ENCODE measurements around the gene TRIM45.

Gene TRIM45

DNA sequence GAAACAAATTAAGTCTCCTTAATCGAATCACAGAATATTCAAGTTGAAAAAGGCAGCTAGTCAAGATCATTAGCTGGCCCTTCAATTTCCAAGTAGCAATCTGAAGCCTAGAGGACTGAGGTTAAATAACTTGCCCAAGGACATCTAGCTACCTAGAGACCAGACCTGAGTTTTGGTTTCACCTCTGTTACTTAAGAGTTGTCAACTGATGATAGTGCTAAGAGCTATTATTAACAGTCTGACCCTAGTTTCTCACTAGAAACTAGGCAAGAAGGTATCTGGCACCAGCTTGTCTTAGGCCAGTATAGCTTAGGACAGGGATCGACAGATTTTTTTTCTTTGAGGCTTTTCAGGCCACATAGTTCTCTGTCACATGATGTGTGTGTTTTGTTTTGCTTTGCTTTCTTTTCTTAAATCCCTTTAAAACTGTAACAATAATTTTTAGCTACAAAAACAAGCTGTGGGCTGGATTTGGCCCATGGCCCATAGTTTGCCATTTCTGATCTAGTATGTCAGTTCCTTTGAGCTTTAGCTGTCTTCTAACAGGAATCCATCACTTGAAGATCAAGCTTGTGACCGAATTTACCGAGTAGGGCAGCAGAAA, 23.2 kb downstream of the TRIM45 start:
- DNase-seq: no peak

DNA sequence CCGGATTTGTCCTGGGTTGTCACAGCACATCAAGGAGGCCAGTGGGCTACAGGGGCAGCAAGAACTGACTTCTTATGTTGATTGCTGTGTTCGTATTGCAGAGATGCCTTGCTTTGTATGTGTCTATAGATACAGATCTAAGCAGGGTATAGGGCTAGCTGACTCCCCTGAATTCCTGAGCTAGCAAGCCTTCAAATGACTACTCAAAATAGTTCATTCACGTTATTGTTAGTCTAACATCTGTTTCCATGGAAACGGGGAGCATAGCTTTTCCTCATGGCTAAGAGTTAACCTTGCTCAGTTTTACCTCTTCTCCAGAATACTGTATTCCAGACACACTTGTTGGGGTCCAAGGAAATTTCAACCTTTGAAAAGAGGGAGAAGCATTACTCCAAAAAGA, 24.1 kb downstream of the TRIM45 start:
- no peak for DNase-seq

GRCh38 chr1:117096951-117097408, 24.6 kb downstream of the TRIM45 start:
- DNase-seq: no peak

GRCh38 chr1:117094841-117095604, 26.5 kb downstream of the TRIM45 start:
- DNase-seq: no peak

DNA sequence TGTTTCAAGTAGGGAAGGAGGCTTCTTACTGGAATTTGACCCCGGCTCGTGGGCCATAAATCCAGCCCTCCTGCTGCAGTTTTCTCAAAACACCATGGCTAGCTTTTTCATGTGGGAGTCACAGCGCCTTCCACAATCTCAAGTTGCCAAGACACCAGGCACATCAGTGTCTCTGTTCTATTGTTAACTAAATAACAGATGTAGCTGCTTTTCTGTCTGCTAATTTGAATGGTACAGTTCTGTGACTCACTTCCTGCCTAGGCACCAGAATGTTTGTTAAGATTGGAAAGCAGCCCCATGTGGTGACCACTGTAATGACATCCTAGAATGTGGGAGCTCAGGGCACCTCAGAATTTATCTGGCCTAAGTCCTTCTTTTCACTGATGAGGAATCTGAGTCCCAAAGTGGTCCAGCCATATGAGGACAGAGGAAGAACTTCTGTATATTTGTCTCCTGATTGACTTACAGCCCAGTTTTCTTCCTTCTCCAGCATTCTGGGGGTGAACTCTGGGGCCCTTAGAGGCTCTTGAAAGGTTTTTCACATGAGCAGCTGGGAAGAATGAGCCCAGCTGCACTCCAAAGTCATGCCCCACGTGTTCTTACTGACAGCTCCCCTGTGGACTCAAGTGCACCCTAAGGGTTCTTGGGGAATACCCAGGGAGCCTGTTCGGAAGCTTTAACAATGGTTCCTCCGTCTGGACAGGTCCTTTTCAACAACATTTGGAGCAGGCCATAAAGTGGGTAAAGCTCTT, 27.5 kb downstream of the TRIM45 start:
- peak; percentile 8 for DNase-seq

GRCh38 chr1:117093091-117093534, 28.4 kb downstream of the TRIM45 start:
- DNase-seq: no peak

- no peak for DNase-seq
Measured at GRCh38 chr1:117092594-117092993, 29.0 kb downstream of the TRIM45 start.

DNA sequence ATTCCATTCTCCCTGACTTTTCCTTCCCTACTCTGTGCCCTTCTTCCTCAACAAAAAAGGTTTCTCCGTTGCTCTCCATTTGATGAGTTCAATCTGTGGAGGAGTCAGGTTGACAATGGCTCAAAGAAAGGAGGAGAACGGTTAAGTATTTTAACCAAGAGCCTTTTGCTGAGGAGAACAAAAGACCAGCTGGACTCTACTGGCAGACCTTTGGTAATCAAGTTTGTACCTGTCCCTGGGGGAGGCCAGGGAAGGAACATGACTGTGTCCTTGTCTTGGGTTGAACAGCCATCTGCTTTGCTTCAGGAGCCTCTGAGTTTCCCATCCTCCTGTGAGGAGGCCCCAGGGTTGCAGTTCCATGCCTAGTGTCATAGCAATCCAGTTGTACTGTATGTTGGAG, 31.6 kb downstream of the TRIM45 start:
- DNase-seq: no peak

DNA sequence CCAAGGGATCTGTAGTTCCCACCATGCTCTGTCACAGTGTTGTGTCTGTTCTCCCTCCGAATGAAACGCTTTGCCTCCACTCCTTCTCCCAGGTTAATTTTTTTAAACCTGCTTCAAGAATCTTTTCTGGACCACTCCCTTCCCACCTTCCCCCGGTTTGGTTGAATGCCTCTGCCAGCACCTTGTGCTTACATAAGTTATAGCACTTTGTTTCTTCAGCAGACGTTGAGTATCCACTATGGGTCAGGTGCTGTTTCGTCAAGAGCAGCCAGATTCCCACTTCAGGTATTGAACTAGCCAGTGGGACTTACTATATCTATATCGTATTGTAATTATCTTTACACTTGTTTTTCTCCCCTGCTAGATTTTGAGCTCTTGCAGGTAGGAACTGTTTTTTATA, 33.9 kb downstream of the TRIM45 start:
- no peak for DNase-seq

DNA sequence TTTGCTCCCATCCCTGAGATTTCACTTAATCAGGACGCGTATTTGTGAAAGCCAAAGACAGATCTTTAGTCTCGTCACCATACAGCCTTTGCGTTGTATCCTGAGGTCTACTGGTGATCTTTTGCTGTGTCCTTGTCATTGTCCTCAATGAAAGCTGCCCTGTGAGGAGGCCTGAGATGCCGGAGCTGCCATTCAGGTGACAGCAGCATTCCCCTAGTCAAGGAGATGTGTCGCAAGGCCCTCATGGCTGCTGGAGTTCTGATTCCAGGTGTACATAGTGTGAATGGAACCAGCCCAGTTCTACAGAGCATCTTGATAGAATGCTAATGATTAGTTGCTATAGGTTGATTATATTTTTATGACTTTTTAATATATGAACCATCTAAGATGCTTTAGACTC, 37.3 kb downstream of the TRIM45 start:
- DNase-seq: no peak

GRCh38 chr1:117079737-117080136, 41.8 kb downstream of the TRIM45 start:
- no peak for DNase-seq

GRCh38 chr1:117077267-117077666, 44.3 kb downstream of the TRIM45 start:
- DNase-seq: no peak

- DNase-seq: no peak
Measured at GRCh38 chr1:117076648-117077047, 44.9 kb downstream of the TRIM45 start.

GRCh38 chr1:117070124-117070523, 51.4 kb downstream of the TRIM45 start:
- no peak for DNase-seq

DNA sequence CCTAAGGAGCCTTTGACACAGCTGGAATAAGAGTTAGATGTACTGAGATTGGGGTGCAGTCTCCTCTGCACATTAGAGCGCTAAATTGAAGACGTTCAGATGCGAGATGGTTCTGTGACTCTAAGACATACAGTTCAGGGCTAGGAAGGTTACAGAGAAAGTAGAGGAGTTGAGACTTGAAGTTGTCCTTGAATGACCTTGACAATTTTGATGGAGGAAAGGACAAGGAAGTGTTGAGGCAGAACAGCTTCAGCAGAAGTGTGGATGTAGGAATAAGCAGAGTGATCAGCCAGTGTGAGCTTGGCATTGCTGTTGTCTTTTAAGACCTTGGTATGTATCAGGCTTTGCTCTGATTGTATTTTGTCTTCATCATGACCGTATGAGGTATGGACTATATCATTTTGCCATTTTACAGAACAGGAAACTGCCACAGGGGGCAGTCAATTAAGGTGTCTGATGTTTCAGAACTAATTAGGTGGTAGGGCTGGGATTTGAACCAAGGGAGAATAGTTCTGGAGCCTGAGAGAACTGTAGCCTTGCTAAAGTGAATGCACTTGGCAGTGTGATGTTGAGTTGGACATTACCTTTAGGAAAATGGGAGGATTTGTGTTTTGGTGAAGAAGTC, 52.2 kb downstream of the TRIM45 start:
- DNase-seq: no peak

GRCh38 chr1:117068580-117068979, 53.0 kb downstream of the TRIM45 start:
- DNase-seq: no peak

GRCh38 chr1:117067533-117068370, 53.8 kb downstream of the TRIM45 start:
- no peak for DNase-seq

DNA sequence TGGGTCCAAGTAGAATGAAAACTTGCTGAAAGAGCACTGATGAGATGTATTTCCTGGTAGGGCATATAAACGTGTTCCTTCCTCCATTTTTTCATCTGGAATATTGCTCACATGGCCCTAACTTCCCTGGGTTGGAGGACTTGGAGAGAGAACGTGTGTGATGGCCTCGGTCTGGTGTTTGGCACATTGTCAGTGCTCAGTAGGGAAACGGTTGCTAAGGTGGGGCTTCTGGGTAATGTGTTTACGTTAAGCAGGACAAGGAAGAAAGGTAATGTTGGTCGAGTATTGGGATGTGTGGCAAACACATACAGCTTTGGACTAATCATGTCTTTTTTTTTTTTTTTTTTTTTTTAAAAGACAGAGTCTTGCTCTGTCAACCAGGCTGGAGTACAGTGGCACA, 55.2 kb downstream of the TRIM45 start:
- DNase-seq: no peak

GRCh38 chr1:117061986-117062415, 59.5 kb downstream of the TRIM45 start:
- DNase-seq: no peak

Data from NCI-H524 treated with DMSO at 0.1 percent for 48 hours (cell line).